ENCODE data around the gene TRPM5. TPM values are rescaled to one million over a fixed set of nuclear protein-coding genes. Genes with fewer than 3 reads are reported as not detected.

TRPM5 gene
- total RNA-seq, 2 experiments from 2014 or later: not detected

DNA sequence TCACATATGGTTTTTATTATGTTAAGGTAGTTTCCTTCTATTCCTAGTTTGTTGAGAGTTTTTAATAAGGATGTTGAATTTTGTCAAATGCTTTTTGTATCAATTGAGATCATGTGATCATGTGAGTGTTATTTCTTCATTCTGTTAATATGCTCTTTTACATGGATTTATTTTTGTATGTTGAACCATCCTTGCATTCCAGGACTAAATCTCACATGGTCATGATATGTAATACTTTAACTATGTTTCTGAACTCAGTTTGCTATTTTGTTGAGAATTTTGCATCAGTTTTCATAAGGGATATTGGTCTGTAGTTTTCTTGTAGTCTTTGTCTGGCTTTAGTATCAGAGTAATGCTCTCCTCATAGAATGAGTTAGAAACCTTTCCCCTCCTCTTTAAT is 43.7 kb upstream of the TRPM5 start:
- CTCF ChIA-PET (ENCODE audit: unreplicated experiment): no interaction called here
- no TSS peak for BruUV-seq (replicated peaks)

GRCh38 chr11:2484576-2485125 is 40.3 kb upstream of the TRPM5 start:
- Histone ChIP-seq H2AFZ (ENCODE audit: low read length) (no peak overlapping the region), H3K79me2 (ENCODE audit: insufficient read depth, low read depth, low read length) (no peaks in the 10 kb centered on the region), H3K4me1 (ENCODE audit: insufficient read depth, low read length, poor library complexity, severe bottlenecking) (no peaks in the 10 kb centered on the region), H3K27ac (ENCODE audit: low read depth, low read length, poor library complexity, severe bottlenecking) (no peak overlapping the region), H3K9me2 (ENCODE audit: insufficient read depth, low read length) (no peaks in the 10 kb centered on the region), H3K36me3 (ENCODE audit: insufficient read depth, low read length) (no peaks in the 10 kb centered on the region), H3K9me3 (ENCODE audit: low read length) (peaks cover 26% of the 10 kb centered on the region), H3K4me3 (ENCODE audit: low read depth, low read length, poor library complexity, severe bottlenecking) (no peak overlapping the region), H4K20me1 (ENCODE audit: insufficient read depth, low read length) (no peaks in the 10 kb centered on the region), H3K4me2 (ENCODE audit: low read length) (no peak overlapping the region)
- intact Hi-C loops (cut with micrococcal nuclease; ENCODE audit: unreplicated experiment): no loop called here
- TF ChIP-seq, protein P1, sequence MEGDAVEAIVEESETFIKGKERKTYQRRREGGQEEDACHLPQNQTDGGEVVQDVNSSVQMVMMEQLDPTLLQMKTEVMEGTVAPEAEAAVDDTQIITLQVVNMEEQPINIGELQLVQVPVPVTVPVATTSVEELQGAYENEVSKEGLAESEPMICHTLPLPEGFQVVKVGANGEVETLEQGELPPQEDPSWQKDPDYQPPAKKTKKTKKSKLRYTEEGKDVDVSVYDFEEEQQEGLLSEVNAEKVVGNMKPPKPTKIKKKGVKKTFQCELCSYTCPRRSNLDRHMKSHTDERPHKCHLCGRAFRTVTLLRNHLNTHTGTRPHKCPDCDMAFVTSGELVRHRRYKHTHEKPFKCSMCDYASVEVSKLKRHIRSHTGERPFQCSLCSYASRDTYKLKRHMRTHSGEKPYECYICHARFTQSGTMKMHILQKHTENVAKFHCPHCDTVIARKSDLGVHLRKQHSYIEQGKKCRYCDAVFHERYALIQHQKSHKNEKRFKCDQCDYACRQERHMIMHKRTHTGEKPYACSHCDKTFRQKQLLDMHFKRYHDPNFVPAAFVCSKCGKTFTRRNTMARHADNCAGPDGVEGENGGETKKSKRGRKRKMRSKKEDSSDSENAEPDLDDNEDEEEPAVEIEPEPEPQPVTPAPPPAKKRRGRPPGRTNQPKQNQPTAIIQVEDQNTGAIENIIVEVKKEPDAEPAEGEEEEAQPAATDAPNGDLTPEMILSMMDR (conservative IDR thresholded peaks at IDR 0.05; ENCODE audit: low read length): no peak
- no peak for TF ChIP-seq EZH2phosphoT487 (IDR thresholded peaks at IDR 0.05; ENCODE audit: borderline replicate concordance, low read depth, low read length)
- no TSS peak for BruUV-seq (replicated peaks)
- no peak for DNase-seq (ENCODE audit: low spot score)
- POLR2A ChIA-PET: no interaction called here
- CTCF ChIA-PET (ENCODE audit: unreplicated experiment): no interaction called here

More for the DNA sequence above, 43.7 kb upstream of the TRPM5 start:
- H3K27ac ChIP-seq (ENCODE audit: low read depth, low read length, poor library complexity, severe bottlenecking): no peak overlapping the region
- H3K4me1 ChIP-seq (ENCODE audit: insufficient read depth, low read length, poor library complexity, severe bottlenecking): no peaks in the 10 kb centered on the region
- POLR2A ChIA-PET: no interaction called here
- no peaks in the 10 kb centered on the region for H3K9me2 ChIP-seq (ENCODE audit: insufficient read depth, low read length)
- no peak for DNase-seq (ENCODE audit: low spot score)
- H3K9me3 ChIP-seq (ENCODE audit: low read length): peaks cover 26% of the 10 kb centered on the region
- no peaks in the 10 kb centered on the region for H4K20me1 ChIP-seq (ENCODE audit: insufficient read depth, low read length)
- H3K4me2 ChIP-seq (ENCODE audit: low read length): no peak overlapping the region
- H3K4me3 ChIP-seq (ENCODE audit: low read depth, low read length, poor library complexity, severe bottlenecking): no peak overlapping the region
- no peaks in the 10 kb centered on the region for H3K36me3 ChIP-seq (ENCODE audit: insufficient read depth, low read length)
- no peaks in the 10 kb centered on the region for H3K79me2 ChIP-seq (ENCODE audit: insufficient read depth, low read depth, low read length)
- no peak for TF ChIP-seq EZH2phosphoT487 (IDR thresholded peaks at IDR 0.05; ENCODE audit: borderline replicate concordance, low read depth, low read length)
- TF ChIP-seq, protein P1 (conservative IDR thresholded peaks at IDR 0.05; ENCODE audit: low read length): no peak
- no peak overlapping the region for H2AFZ ChIP-seq (ENCODE audit: low read length)
- intact Hi-C loops (cut with micrococcal nuclease; ENCODE audit: unreplicated experiment): no loop called here

- peaks cover 22% of the 10 kb centered on the region for H3K9me3 ChIP-seq (ENCODE audit: low read length)
- no peak overlapping the region for H3K4me3 ChIP-seq (ENCODE audit: low read depth, low read length, poor library complexity, severe bottlenecking)
- intact Hi-C loops (cut with micrococcal nuclease; ENCODE audit: unreplicated experiment): no loop called here
- no peaks in the 10 kb centered on the region for H3K4me1 ChIP-seq (ENCODE audit: insufficient read depth, low read length, poor library complexity, severe bottlenecking)
- H2AFZ ChIP-seq (ENCODE audit: low read length): no peak overlapping the region
- CTCF ChIA-PET (ENCODE audit: unreplicated experiment): no interaction called here
- H3K36me3 ChIP-seq (ENCODE audit: insufficient read depth, low read length): no peaks in the 10 kb centered on the region
- no peak for TF ChIP-seq EZH2phosphoT487 (IDR thresholded peaks at IDR 0.05; ENCODE audit: borderline replicate concordance, low read depth, low read length)
- TF ChIP-seq, protein P1 (conservative IDR thresholded peaks at IDR 0.05; ENCODE audit: low read length): no peak
- H4K20me1 ChIP-seq (ENCODE audit: insufficient read depth, low read length): no peaks in the 10 kb centered on the region
- H3K9me2 ChIP-seq (ENCODE audit: insufficient read depth, low read length): no peaks in the 10 kb centered on the region
- BruUV-seq (replicated peaks): no TSS peak
- H3K79me2 ChIP-seq (ENCODE audit: insufficient read depth, low read depth, low read length): no peaks in the 10 kb centered on the region
- POLR2A ChIA-PET: no interaction called here
- H3K4me2 ChIP-seq (ENCODE audit: low read length): no peak overlapping the region
- DNase-seq (ENCODE audit: low spot score): no peak
- no peak overlapping the region for H3K27ac ChIP-seq (ENCODE audit: low read depth, low read length, poor library complexity, severe bottlenecking)
Measured at GRCh38 chr11:2483426-2483825, 39.1 kb upstream of the TRPM5 start.

Measured in OCI-LY7 (cell line).